Measurements from ENCODE around the gene CARMIL1.

DNA sequence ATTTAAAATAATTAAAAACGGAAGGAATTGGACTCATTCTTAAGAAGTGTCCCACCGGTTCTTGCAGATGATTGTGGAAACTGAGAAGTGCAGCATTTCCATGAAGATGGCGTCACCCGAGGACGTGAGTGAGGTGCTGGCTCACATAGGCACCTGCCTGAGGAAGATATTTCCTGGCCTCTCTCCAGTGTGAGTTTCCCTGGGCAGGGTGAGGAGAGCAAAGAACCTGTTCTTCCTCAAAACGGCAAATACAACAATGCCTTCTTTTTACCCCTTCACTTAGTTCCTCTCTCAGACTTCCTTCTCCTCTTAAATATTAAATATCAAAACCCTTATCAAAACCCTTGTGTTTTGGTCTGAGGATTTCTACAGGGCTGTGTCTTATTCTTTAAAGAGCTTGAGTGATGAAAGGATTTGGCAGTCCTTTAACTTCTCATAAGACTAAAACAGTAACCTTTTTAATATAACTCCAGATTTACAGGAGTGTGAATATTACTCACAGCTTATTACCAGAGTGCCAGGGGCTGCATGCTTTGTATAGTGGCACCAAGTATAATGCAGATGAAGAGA lies 156.3 kb downstream of the CARMIL1 start:
- TF ChIP-seq CTCF (IDR thresholded peaks at IDR 0.05) (no peak), POLR2AphosphoS5 (IDR thresholded peaks at IDR 0.05) (no peak)
